ENCODE measurements around the gene CAV2. TPM values are rescaled to one million over a fixed set of nuclear protein-coding genes. Genes with fewer than 3 reads are reported as not detected.

Gene CAV2
- total RNA-seq, 2 experiments from 2014 or later: not detected

DNA sequence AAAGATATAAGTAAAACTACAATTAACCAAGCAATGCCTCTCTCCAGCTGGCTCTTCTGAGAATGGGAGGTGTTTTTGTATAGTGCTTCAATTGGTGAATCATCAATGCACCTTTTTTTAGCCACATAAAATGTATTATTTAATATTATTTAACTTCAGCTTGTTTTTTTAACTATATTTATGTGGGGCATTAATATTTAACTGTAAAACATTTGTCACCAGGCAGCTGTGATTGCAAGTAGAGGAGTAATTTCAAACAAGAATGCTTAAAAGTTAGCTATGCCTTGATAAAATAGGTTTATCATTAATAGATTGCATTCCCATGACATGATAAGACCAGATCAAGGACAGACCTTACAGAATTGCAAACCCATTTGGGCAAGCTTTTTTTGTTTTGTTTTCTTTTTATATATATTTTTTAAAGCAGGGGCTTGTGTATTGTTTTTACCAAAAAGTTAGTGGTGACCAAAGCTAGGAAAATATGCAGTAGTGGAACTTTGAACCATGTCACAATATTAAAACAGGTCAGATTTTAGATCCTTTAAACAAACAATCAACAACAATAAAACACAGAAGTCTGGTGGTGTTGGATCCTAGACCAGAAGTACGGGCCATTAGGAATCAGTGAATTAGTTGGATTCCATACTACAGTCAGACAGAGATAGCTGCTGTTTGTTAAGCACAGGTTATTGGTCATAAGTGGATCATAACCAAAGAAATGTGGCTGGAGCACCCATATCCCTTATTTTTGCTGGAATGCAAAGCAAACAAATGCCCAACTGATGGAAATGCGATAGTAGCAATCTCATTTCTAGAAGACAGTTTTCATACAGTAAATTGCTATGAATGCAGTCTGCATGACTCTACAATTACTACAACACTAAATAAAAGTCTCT is 2.9 kb downstream of the CAV2 start:
- no peak overlapping the region for H3K4me2 ChIP-seq (ENCODE audit: low read length)
- no peaks in the 10 kb centered on the region for H3K9me2 ChIP-seq (ENCODE audit: insufficient read depth, low read length)
- no peak overlapping the region for H3K27ac ChIP-seq (ENCODE audit: low read depth, low read length, poor library complexity, severe bottlenecking)
- no peaks in the 10 kb centered on the region for H3K9me3 ChIP-seq (ENCODE audit: low read length)
- TF ChIP-seq EZH2phosphoT487 (IDR thresholded peaks at IDR 0.05; ENCODE audit: borderline replicate concordance, low read depth, low read length) (no peak), CTCF (conservative IDR thresholded peaks at IDR 0.05; ENCODE audit: low read length) (no peak)
- ChIA-PET CTCF (ENCODE audit: unreplicated experiment) (no interaction called here), POLR2A (interaction anchor here (0.5 to 0.7 kb wide), 2 partner anchors 13 to 1244 kb away, joined by 3 read pairs; no protein-coding TSS in a partner anchor)
- no peaks in the 10 kb centered on the region for H3K79me2 ChIP-seq (ENCODE audit: insufficient read depth, low read depth, low read length)
- intact Hi-C loops (cut with micrococcal nuclease; ENCODE audit: unreplicated experiment): no loop called here
- no peak overlapping the region for H3K4me3 ChIP-seq (ENCODE audit: low read depth, low read length, poor library complexity, severe bottlenecking)
- no peaks in the 10 kb centered on the region for H4K20me1 ChIP-seq (ENCODE audit: insufficient read depth, low read length)
- no peaks in the 10 kb centered on the region for H3K36me3 ChIP-seq (ENCODE audit: insufficient read depth, low read length)
- H3K4me1 ChIP-seq (ENCODE audit: insufficient read depth, low read length, poor library complexity, severe bottlenecking): no peaks in the 10 kb centered on the region
- DNase-seq (ENCODE audit: low spot score): no peak
- no peak overlapping the region for H2AFZ ChIP-seq (ENCODE audit: low read length)
- BruUV-seq (replicated peaks): no TSS peak

GRCh38 chr7:116503835-116504234 is 4.3 kb downstream of the CAV2 start:
- no peaks in the 10 kb centered on the region for H3K36me3 ChIP-seq (ENCODE audit: insufficient read depth, low read length)
- no peak for DNase-seq (ENCODE audit: low spot score)
- H3K9me3 ChIP-seq (ENCODE audit: low read length): no peaks in the 10 kb centered on the region
- H3K9me2 ChIP-seq (ENCODE audit: insufficient read depth, low read length): no peaks in the 10 kb centered on the region
- POLR2A ChIA-PET: no interaction called here
- intact Hi-C loops (cut with micrococcal nuclease; ENCODE audit: unreplicated experiment): no loop called here
- TF ChIP-seq CTCF (conservative IDR thresholded peaks at IDR 0.05; ENCODE audit: low read length) (no peak), EZH2phosphoT487 (IDR thresholded peaks at IDR 0.05; ENCODE audit: borderline replicate concordance, low read depth, low read length) (no peak)
- no peak overlapping the region for H3K4me2 ChIP-seq (ENCODE audit: low read length)
- no peaks in the 10 kb centered on the region for H3K79me2 ChIP-seq (ENCODE audit: insufficient read depth, low read depth, low read length)
- no peaks in the 10 kb centered on the region for H3K4me1 ChIP-seq (ENCODE audit: insufficient read depth, low read length, poor library complexity, severe bottlenecking)
- no peak overlapping the region for H2AFZ ChIP-seq (ENCODE audit: low read length)
- CTCF ChIA-PET (ENCODE audit: unreplicated experiment): no interaction called here
- no TSS peak for BruUV-seq (replicated peaks)
- H3K4me3 ChIP-seq (ENCODE audit: low read depth, low read length, poor library complexity, severe bottlenecking): no peak overlapping the region
- no peak overlapping the region for H3K27ac ChIP-seq (ENCODE audit: low read depth, low read length, poor library complexity, severe bottlenecking)
- H4K20me1 ChIP-seq (ENCODE audit: insufficient read depth, low read length): no peaks in the 10 kb centered on the region

- CTCF ChIA-PET (ENCODE audit: unreplicated experiment): no interaction called here
- POLR2A ChIA-PET: no interaction called here
Observed at GRCh38 chr7:116505278-116505677, 5.7 kb downstream of the CAV2 start.

More at GRCh38 chr7:116505278-116505677, 5.7 kb downstream of the CAV2 start:
- H3K4me3 ChIP-seq (ENCODE audit: low read depth, low read length, poor library complexity, severe bottlenecking): no peak overlapping the region
- no peaks in the 10 kb centered on the region for H3K9me3 ChIP-seq (ENCODE audit: low read length)
- no peak overlapping the region for H3K27ac ChIP-seq (ENCODE audit: low read depth, low read length, poor library complexity, severe bottlenecking)
- no peaks in the 10 kb centered on the region for H3K4me1 ChIP-seq (ENCODE audit: insufficient read depth, low read length, poor library complexity, severe bottlenecking)
- no peak for TF ChIP-seq CTCF (conservative IDR thresholded peaks at IDR 0.05; ENCODE audit: low read length)
- no peak for TF ChIP-seq EZH2phosphoT487 (IDR thresholded peaks at IDR 0.05; ENCODE audit: borderline replicate concordance, low read depth, low read length)
- H3K36me3 ChIP-seq (ENCODE audit: insufficient read depth, low read length): no peaks in the 10 kb centered on the region
- H3K9me2 ChIP-seq (ENCODE audit: insufficient read depth, low read length): no peaks in the 10 kb centered on the region
- H3K79me2 ChIP-seq (ENCODE audit: insufficient read depth, low read depth, low read length): no peaks in the 10 kb centered on the region
- intact Hi-C loops (cut with micrococcal nuclease; ENCODE audit: unreplicated experiment): no loop called here
- DNase-seq (ENCODE audit: low spot score): no peak
- H2AFZ ChIP-seq (ENCODE audit: low read length): no peak overlapping the region
- H4K20me1 ChIP-seq (ENCODE audit: insufficient read depth, low read length): no peaks in the 10 kb centered on the region
- H3K4me2 ChIP-seq (ENCODE audit: low read length): no peak overlapping the region
- no TSS peak for BruUV-seq (replicated peaks)
